Measurements from ENCODE around the gene MEIS2.

MEIS2 gene

GRCh38 chr15:37088436-37088835, 11.9 kb downstream of the MEIS2 start:
- H3K79me2 ChIP-seq (ENCODE audit: insufficient read depth, low read depth), result no peaks in the 10 kb centered on the region

DNA sequence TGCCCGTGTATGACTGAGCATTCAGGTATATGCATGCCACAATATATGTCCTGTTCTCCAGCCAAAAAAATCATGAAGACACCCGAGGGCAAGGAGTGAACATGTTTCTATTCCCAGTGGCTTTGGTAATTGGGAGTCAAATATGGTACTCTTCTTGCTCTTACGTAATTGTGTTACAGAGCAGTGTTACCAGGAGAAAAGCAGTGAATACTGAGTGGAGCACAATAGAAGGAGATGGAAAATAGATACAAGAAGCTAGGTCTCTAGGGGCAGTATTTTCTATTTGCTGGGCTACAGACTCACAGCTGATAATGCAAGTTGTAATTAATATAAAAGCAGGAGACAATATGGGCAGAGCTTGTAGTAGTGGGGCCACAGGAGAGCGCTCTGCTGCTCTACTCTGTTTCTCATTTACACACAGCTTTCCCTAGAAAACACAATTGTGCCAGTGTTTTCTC, 13.2 kb downstream of the MEIS2 start:
- H3K36me3 ChIP-seq (ENCODE audit: insufficient read depth), result no peaks in the 10 kb centered on the region
- H3K27ac ChIP-seq, result no peak overlapping the region
- TF ChIP-seq CTCF (conservative IDR thresholded peaks at IDR 0.05; ENCODE audit: low read depth, low read length), result no peak
- H3K79me2 ChIP-seq (ENCODE audit: insufficient read depth, low read depth), result no peaks in the 10 kb centered on the region
- no peak overlapping the region for H3K4me2 ChIP-seq
- no peaks in the 10 kb centered on the region for H4K20me1 ChIP-seq (ENCODE audit: insufficient read depth)
- no peaks in the 10 kb centered on the region for H3K4me1 ChIP-seq (ENCODE audit: low read depth, poor library complexity, severe bottlenecking)
- H3K27me3 ChIP-seq (ENCODE audit: insufficient read depth, low read depth), result no peaks in the 10 kb centered on the region
- H3K4me3 ChIP-seq (IDR thresholded peaks at IDR 0.05; ENCODE audit: insufficient read depth, low read depth, low read length), result no peak overlapping the region
- no peak overlapping the region for H2AFZ ChIP-seq (ENCODE audit: low read depth)
- no peak overlapping the region for H3K9ac ChIP-seq

More at GRCh38 chr15:37088436-37088835, 11.9 kb downstream of the MEIS2 start:
- no peak overlapping the region for H2AFZ ChIP-seq (ENCODE audit: low read depth)
- no peak overlapping the region for H3K27ac ChIP-seq
- no peak for TF ChIP-seq CTCF (conservative IDR thresholded peaks at IDR 0.05; ENCODE audit: low read depth, low read length)
- no peak overlapping the region for H3K4me3 ChIP-seq (IDR thresholded peaks at IDR 0.05; ENCODE audit: insufficient read depth, low read depth, low read length)
- no peaks in the 10 kb centered on the region for H3K4me1 ChIP-seq (ENCODE audit: low read depth, poor library complexity, severe bottlenecking)
- no peak overlapping the region for H3K4me2 ChIP-seq
- no peaks in the 10 kb centered on the region for H3K27me3 ChIP-seq (ENCODE audit: insufficient read depth, low read depth)
- H3K9ac ChIP-seq, result no peak overlapping the region
- H4K20me1 ChIP-seq (ENCODE audit: insufficient read depth), result no peaks in the 10 kb centered on the region
- no peaks in the 10 kb centered on the region for H3K36me3 ChIP-seq (ENCODE audit: insufficient read depth)

DNA sequence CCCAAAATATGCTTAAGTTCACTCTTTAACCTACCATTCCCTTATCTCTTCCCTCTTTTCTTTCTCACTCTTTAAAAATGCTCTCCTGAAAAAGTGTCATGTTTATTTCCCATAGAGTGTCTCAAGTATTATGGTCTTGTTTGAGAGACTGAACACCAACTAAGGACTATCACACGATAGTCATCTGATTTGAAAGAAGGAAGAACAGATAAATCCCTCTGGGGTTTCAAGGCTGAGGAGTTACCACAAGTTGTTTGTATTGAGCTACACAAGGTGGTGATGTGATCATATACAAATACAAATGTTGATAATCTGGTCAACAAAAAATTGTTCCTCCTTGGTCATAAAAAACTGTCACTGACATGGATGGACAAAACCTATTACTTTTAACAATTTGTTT, 13.8 kb downstream of the MEIS2 start:
- no peak for TF ChIP-seq CTCF (conservative IDR thresholded peaks at IDR 0.05; ENCODE audit: low read depth, low read length)
- no peaks in the 10 kb centered on the region for H3K36me3 ChIP-seq (ENCODE audit: insufficient read depth)
- no peak overlapping the region for H2AFZ ChIP-seq (ENCODE audit: low read depth)
- H3K4me1 ChIP-seq (ENCODE audit: low read depth, poor library complexity, severe bottlenecking), result no peaks in the 10 kb centered on the region
- no peak overlapping the region for H3K27ac ChIP-seq
- H3K4me2 ChIP-seq, result no peak overlapping the region
- no peak overlapping the region for H3K9ac ChIP-seq
- no peaks in the 10 kb centered on the region for H3K79me2 ChIP-seq (ENCODE audit: insufficient read depth, low read depth)
- no peaks in the 10 kb centered on the region for H3K27me3 ChIP-seq (ENCODE audit: insufficient read depth, low read depth)
- H3K4me3 ChIP-seq (IDR thresholded peaks at IDR 0.05; ENCODE audit: insufficient read depth, low read depth, low read length), result no peak overlapping the region
- H4K20me1 ChIP-seq (ENCODE audit: insufficient read depth), result no peaks in the 10 kb centered on the region

DNA sequence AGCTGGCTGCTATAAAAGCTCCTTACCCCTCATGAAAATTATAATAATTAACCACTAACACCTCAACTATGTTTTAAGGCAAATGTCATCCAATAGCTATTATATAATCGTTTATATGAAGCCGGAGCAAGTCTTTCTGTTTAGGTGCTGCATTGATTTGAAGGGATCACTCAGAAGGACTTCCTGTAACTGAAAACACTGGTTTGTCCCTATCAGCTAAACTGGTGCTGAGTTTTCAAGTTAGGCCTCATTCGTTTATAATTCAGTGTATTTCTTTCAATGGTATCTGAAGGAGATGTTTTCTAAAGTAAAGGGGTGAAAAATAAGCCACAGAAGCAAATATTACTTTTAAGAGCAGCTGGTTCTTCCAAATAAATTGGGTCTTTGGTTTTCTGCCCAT, 14.2 kb downstream of the MEIS2 start:
- Histone ChIP-seq H3K27ac (no peak overlapping the region), H3K36me3 (ENCODE audit: insufficient read depth) (no peaks in the 10 kb centered on the region), H3K79me2 (ENCODE audit: insufficient read depth, low read depth) (no peaks in the 10 kb centered on the region), H3K4me3 (IDR thresholded peaks at IDR 0.05; ENCODE audit: insufficient read depth, low read depth, low read length) (no peak overlapping the region), H3K27me3 (ENCODE audit: insufficient read depth, low read depth) (no peaks in the 10 kb centered on the region), H3K4me1 (ENCODE audit: low read depth, poor library complexity, severe bottlenecking) (no peaks in the 10 kb centered on the region), H3K4me2 (no peak overlapping the region), H3K9ac (no peak overlapping the region), H2AFZ (ENCODE audit: low read depth) (no peak overlapping the region), H4K20me1 (ENCODE audit: insufficient read depth) (no peaks in the 10 kb centered on the region)
- TF ChIP-seq CTCF (conservative IDR thresholded peaks at IDR 0.05; ENCODE audit: low read depth, low read length), result no peak

Measured in KMS-11 (cell line).